HFF-Myc (cell line): ENCODE measurements around the gene MLLT1.

Experiments
- DNase-seq: peaks from one replicate; pipeline ENCODE4 v3.0.0-alpha.2; 2011; ENCODE audit warnings: low read depth; ENCODE audit errors: extremely low read depth
- H3K4me3 ChIP-seq: replicated peaks from 2 replicates; pipeline ENCODE4 v1.5.1; 2011; ENCODE audit warnings: low read depth, mild to moderate bottlenecking, control low read depth, low read length
- TF ChIP-seq, protein P1 (sequence below): IDR thresholded peaks from 2 replicates; pipeline ENCODE4 v1.5.1; 2012; ENCODE audit warnings: mild to moderate bottlenecking, low read depth, low read length, control low read depth; ENCODE audit errors: missing control alignments

The MLLT1 gene, protein sequence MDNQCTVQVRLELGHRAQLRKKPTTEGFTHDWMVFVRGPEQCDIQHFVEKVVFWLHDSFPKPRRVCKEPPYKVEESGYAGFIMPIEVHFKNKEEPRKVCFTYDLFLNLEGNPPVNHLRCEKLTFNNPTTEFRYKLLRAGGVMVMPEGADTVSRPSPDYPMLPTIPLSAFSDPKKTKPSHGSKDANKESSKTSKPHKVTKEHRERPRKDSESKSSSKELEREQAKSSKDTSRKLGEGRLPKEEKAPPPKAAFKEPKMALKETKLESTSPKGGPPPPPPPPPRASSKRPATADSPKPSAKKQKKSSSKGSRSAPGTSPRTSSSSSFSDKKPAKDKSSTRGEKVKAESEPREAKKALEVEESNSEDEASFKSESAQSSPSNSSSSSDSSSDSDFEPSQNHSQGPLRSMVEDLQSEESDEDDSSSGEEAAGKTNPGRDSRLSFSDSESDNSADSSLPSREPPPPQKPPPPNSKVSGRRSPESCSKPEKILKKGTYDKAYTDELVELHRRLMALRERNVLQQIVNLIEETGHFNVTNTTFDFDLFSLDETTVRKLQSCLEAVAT

DNA sequence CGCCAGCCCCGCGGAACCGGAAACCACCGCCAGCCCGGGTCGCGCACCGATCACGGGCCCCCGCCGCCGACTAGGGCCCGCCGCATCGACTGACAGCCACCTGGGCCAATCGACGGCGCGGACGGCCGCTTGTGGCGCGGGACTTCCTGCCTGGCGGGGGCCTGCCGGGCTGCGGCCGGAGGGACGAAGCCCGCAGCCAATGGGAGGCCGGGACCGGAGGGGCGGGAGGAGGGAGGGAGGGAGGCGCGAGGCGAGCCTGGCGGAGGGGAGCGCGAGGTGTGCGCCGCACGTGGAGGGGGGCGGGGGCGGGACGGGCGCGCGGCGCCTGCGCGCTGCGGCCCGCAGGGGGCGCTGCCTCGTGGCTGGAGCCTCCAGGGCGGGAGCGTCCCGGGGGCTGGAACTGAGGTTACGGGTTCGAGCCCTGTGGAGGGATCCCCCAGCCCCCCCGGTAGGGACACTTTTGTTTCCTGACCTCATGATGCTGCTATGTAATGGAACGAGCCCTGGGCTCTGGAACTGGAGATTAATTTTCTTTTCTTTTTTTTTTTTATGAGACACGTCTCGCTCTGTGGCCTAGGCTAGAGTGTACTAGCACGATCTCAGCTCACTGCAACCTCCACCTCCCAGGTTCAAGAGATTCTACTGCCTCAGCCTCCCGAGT lies at the start of gene MLLT1:
Gene MLLT1, minus strand, starts transcription at position 45 of the 661 bp plus-strand sequence. CDS start 191 bp downstream, outside the sequence.
- TF ChIP-seq, protein P1, sequence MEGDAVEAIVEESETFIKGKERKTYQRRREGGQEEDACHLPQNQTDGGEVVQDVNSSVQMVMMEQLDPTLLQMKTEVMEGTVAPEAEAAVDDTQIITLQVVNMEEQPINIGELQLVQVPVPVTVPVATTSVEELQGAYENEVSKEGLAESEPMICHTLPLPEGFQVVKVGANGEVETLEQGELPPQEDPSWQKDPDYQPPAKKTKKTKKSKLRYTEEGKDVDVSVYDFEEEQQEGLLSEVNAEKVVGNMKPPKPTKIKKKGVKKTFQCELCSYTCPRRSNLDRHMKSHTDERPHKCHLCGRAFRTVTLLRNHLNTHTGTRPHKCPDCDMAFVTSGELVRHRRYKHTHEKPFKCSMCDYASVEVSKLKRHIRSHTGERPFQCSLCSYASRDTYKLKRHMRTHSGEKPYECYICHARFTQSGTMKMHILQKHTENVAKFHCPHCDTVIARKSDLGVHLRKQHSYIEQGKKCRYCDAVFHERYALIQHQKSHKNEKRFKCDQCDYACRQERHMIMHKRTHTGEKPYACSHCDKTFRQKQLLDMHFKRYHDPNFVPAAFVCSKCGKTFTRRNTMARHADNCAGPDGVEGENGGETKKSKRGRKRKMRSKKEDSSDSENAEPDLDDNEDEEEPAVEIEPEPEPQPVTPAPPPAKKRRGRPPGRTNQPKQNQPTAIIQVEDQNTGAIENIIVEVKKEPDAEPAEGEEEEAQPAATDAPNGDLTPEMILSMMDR, result peak; percentile 49
- peak; percentile 81 for DNase-seq
- peak within 1 kb of the TSS; percentile 94 for H3K4me3 ChIP-seq

DNA sequence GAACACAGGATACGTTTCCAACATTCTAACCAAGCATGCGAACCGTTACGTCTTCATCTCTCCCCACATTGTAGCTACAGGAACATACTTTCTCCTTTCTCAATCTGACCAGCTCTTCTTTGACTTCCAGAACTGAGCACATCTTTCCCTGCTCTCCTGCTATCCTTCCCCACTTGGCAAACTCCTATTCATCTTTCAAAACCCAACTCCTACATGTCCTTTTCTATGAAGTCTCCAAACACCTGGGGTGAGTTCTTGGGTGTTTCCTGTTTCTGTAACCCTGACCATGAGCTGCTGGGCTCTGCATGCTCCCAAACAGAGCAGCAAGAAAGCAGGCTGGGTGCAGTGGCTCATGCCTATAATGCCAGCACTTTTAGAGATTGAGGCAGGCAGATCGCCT lies 47.0 kb upstream of the MLLT1 start:
- TF ChIP-seq, protein P1, result no peak
- H3K4me3 ChIP-seq, result no peak overlapping the region
- DNase-seq, result no peak

DNA sequence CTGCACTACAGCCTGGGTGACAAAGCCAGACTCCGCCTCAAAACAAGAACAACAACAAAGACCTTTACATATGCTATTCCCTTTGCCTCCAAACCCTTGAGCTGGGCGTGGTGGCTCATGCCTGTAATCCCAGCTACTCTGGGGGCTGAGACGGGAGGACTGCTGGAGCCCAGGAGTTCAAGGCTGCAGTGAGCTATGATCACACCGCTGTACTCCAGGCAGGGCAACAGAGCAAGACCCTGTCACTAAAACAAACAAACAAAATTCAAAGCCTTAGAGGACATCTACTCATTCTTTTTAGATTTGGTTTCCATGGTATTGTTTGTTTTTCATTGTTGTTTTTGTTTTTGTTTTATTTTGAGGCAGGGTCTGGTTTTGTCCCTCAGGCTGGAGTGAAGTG lies 45.8 kb upstream of the MLLT1 start:
- no peak overlapping the region for H3K4me3 ChIP-seq
- no peak for DNase-seq
- TF ChIP-seq, protein P1, result no peak

DNA sequence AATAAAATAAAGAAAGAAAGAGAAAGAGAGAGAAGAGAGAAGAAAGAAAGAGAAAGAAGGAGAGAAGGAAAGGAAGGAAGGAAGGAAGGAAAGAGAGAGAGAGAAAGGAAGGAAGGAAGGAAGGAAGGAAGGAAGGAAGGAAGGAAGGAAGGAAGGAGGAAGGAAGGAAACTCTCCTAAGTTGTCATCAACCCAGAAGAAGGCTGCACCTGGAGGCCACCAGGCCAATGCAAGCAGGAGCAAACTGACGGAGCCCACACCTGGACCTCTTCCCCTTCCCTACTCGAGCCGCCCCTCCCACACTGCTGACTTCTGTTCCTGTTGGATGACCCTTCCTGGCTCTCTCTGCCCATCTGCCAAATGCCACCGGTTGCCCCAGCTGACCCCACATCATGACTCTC lies 45.0 kb upstream of the MLLT1 start:
- H3K4me3 ChIP-seq, result no peak overlapping the region
- TF ChIP-seq, protein P1, result no peak
- DNase-seq, result no peak

DNA sequence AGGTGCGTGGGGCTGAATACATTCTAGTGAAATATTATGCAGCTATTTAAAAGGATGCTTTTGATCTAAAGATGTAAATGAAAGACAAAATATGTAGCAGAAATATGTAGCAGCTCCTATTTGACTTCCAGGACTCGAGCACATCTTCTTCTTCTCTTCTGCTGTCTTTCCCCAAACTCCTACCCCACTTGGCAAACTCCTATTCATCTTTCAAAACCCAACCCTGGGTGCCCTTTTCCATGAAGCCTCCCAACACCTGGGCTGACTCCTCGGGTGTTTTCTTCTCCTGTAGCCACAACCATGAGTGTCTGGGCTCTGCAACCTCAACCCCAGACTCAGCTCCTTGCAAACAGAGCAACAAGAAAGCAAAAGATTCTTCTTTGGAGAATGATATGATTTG lies 42.5 kb upstream of the MLLT1 start:
- TF ChIP-seq, protein P1, result no peak
- no peak for DNase-seq
- H3K4me3 ChIP-seq, result no peak overlapping the region

DNA sequence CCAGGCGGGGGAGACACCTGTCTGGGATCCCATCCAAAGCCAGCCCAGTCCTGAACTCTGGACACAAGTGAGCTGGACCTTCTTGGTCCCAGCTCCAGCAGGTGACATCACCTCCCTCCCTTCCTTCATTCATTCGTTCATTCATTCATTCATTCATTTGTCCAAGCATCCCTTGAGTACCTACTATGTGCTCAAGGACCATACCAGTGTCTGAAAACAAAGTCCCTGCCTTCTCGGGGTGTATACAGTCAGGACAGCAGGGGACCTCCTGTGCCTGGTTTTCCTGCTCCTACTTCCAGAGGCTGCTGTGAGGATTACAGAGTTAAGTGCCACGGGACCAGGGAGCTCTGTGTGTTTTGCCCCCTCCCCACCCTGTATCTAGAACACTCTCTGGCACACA lies 39.6 kb upstream of the MLLT1 start:
- TF ChIP-seq, protein P1, result no peak
- no peak overlapping the region for H3K4me3 ChIP-seq
- DNase-seq, result no peak
